ENCODE measurements around the gene PJA2. TPM values are rescaled to one million over a fixed set of nuclear protein-coding genes. Genes with fewer than 3 reads are reported as not detected.

Gene PJA2
- total and polyA plus RNA-seq, 2 of the 8 experiments (the other 6 are each of a cell fraction or from before 2014, with no cell fraction given), result 15.3 to 47.7 TPM

- Histone ChIP-seq H2AK5ac (ENCODE audit: low read depth, low read length) (no peak overlapping the region), H3K4me1 (replicated peaks in 1 of 4; ENCODE audit: control insufficient read depth in 3 of 4, insufficient read depth in 4 of 4, low read length in 3 of 4) (0 out of 7 replicates have a peak, but pooled peaks cover 0 to 3% (median 0%) of the 10 kb centered on the region in 4 experiments), H3K79me1 (ENCODE audit: low read depth, low read length) (no peaks in the 10 kb centered on the region), H3K18ac (ENCODE audit: extremely low read depth, low read length) (peak overlapping the region; percentile 48; the same call in 1 of the 2 replicates), H4K5ac (ENCODE audit: insufficient read length, low read depth, low read length) (no peak overlapping the region), H3K56ac (replicated peaks; ENCODE audit: insufficient read length, low read depth, low read length) (no peak overlapping the region), H2AFZ (ENCODE audit: low read length) (peak overlapping the region; percentile 95), H4K91ac (replicated peaks; ENCODE audit: insufficient read length, low read length) (no peak overlapping the region), H2BK120ac (replicated peaks; ENCODE audit: low read depth, low read length) (no peak overlapping the region), H3K4me3 (ENCODE audit: extremely low read depth in 1 of 4, insufficient read depth in 2 of 4, low read depth in 3 of 4, low read length in 4 of 4) (0 out of 8 replicates have a peak overlapping the region, but pooled peaks of 1 of the 4 experiments have one; percentile 19), H4K8ac (ENCODE audit: extremely low read depth, insufficient read depth, low read length) (no peak overlapping the region; the same call in none of the 2 replicates), H4K20me1 (replicated peaks in 1 of 2; ENCODE audit: control insufficient read depth in 1 of 2, insufficient read depth in 2 of 2, low read length in 2 of 2) (no peaks in the 10 kb centered on the region), H2BK5ac (ENCODE audit: low read depth, low read length) (no peak overlapping the region), H2BK20ac (ENCODE audit: low read length) (no peak overlapping the region; the same call in 1 of the 2 replicates), H3K79me2 (ENCODE audit: control insufficient read depth in 1 of 2, insufficient read depth in 2 of 2, low read length in 2 of 2) (no peaks in the 10 kb centered on the region), H3K27me3 (replicated peaks in 1 of 4; ENCODE audit: control insufficient read depth in 3 of 4, extremely low read depth in 1 of 4, insufficient read depth in 3 of 4, low read length in 3 of 4) (no peaks in the 10 kb centered on the region), H3K27ac (ENCODE audit: low read depth, low read length) (no peak overlapping the region), H3K4me2 (ENCODE audit: insufficient read depth in 1 of 2, low read depth in 2 of 2, low read length in 2 of 2) (peak overlapping the region; percentile 6 to 52; a peak in 3 of 4 replicates), H3K14ac (ENCODE audit: insufficient read length) (no peak overlapping the region), H3K9me3 (ENCODE audit: insufficient read depth in 2 of 2, low read depth in 1 of 2, low read length in 1 of 2) (peaks cover 6 to 7% of the 10 kb centered on the region in 2 experiments; a peak in 2 of 4 replicates), H2BK12ac (ENCODE audit: low read depth, low read length) (no peak overlapping the region), H3K4ac (replicated peaks; ENCODE audit: insufficient read length, low read depth, low read length) (no peak overlapping the region), H3K36me3 (ENCODE audit: control insufficient read depth in 2 of 4, insufficient read depth in 4 of 4, low read length in 3 of 4) (no peaks in the 10 kb centered on the region), H3K23me2 (ENCODE audit: low read depth, low read length) (no peaks in the 10 kb centered on the region), H3K9ac (replicated peaks in 1 of 4; ENCODE audit: extremely low read depth in 1 of 4, low read depth in 3 of 4, low read length in 3 of 4) (no peak overlapping the region), H2BK15ac (ENCODE audit: low read length) (no peak overlapping the region), H3K23ac (ENCODE audit: insufficient read length) (no peak overlapping the region)
- WGBS, 2 experiments (ENCODE audit: extremely low coverage in 1 of 2, insufficient coverage in 1 of 2, insufficient read length in 1 of 2, insufficient replicate concordance in 2 of 2, low coverage in 1 of 2, low lambda C conversion rate in 2 of 2, missing lambda C conversion rate in 1 of 2), result 46% methylated on average over 12 of the region's 12 CpGs; no CpG with 5 or more reads in 1 of the 2 experiments
- peak in 1 of 2 experiments; percentile 48 for DNase-seq (ENCODE audit: low read depth in 1 of 2, low spot score in 2 of 2)
- ChIA-PET POLR2A (ENCODE audit: partially characterized antibody) (no interaction called here), CTCF (ENCODE audit: partially characterized antibody) (no interaction called here)
- no peak for FAIRE-seq
- TF ChIP-seq MAFK (IDR thresholded peaks at IDR 0.05; ENCODE audit: low read depth, low read length) (no peak), NANOG (IDR thresholded peaks at IDR 0.05; ENCODE audit: insufficient read depth, low read depth, low read length, poor library complexity, severe bottlenecking) (no peak), PHF8 (conservative IDR thresholded peaks at IDR 0.05; ENCODE audit: low read depth, low read length) (no peak), CBX5 (IDR thresholded peaks at IDR 0.05; ENCODE audit: low read depth, low read length) (no peak), USF2 (IDR thresholded peaks at IDR 0.05; ENCODE audit: low read length) (no peak), CEBPB (IDR thresholded peaks at IDR 0.05; ENCODE audit: low read depth, low read length) (no peak), SIRT6 (IDR thresholded peaks at IDR 0.05; ENCODE audit: low read length) (no peak), POU5F1 (IDR thresholded peaks at IDR 0.05; ENCODE audit: low read depth, low read length) (no peak), ATF2 (IDR thresholded peaks at IDR 0.05; ENCODE audit: low read length) (no peak)
Observed at GRCh38 chr5:109450129-109450877, 40.5 kb upstream of the PJA2 start.

Measured in H1 (cell line).